Activated CD8-positive, alpha-beta memory T cell treated with anti-CD3 and anti-CD28 coated beads for 36 hours (primary cell): ENCODE data around the gene DGKD. TPM values are rescaled to one million over a fixed set of nuclear protein-coding genes. Genes with fewer than 3 reads are reported as not detected.

Experiments used
- CTCF ChIA-PET: fragments of 350-600 bp; sonication (Branson Sonifier 250); formaldehyde crosslinking; loops from one replicate; lab custom pipeline; 2021; ENCODE audit warnings: antibody characterized with exemption; lab: Charles Lee
- POLR2A ChIA-PET: fragments of 350-600 bp; sonication (Branson Sonifier 250); formaldehyde crosslinking; loops from one replicate; lab custom pipeline; 2021; ENCODE audit warnings: antibody characterized with exemption; lab: Charles Lee
- total RNA-seq, 2 experiments: library from RNA; stranded (reverse); gene quantifications; one replicate each; pipeline ENCODE4 v1.2.3, GENCODE V29; 2021

The DGKD gene
- total RNA-seq, 2 experiments from 2014 or later: 49.5 to 58.8 TPM

DNA sequence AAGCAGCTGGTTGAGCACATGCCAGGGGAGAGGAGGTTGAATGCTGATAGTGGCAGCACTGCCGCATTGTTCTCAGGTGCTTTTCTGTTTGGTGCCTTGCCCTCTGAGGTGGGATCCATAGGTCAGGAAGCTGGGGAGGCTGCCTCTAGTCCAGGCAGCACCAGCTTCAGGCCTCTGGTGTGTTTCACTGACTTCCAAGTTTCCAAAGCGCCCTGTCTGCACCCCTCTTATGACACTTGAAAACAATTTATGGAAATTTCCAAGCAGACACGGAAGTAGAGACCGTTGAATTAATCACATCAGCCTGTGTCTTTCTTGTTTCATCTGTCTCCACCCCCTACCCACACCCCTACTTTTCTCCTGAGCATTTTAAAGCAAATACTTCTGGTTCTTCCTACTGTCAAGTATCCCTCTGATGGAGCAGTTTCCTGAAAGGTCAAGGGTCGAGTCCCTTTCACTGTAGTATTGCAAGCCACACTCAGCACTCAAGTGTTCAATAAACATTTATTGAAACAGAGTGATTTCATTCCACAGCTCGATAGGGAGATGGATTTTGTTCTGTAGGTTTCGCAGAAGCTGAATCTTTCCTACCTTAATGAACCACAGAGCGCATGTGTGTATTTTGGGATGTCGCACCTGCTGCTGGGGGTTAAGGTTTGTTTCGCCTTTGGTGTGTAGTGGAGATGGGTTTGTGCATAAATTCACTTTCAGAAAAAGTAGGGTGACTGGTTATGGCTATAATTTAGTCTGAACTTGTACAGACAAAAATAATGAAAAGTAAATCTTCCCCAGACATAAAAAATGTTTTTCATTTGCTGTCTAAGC, 21.4 kb downstream of the DGKD start:
- POLR2A ChIA-PET: no interaction called here
- CTCF ChIA-PET: no interaction called here

DNA sequence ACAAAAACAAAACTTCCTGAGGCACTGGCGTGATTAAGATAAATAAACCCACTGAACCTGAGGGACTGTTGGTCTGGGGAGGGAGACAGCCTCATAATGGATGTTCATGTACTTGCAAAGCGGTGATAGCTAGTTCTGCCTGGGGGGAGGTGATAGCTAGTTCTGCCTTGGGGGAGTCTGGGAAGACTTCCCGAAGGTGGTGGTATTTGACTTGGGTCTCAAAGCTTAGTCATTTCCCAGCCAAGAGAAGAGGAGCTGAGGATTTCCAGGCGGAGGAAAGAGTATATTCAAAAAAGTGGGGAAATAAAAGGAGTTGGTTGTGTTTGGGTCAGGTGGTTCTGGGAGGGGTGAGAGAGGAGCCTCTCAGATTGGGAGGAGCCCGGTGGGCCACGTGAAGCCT, 24.7 kb downstream of the DGKD start:
- CTCF ChIA-PET: interaction anchor here (0.9 kb wide), 1 partner anchor 11 kb away, joined by 3 read pairs; no protein-coding TSS in a partner anchor
- POLR2A ChIA-PET: no interaction called here

DNA sequence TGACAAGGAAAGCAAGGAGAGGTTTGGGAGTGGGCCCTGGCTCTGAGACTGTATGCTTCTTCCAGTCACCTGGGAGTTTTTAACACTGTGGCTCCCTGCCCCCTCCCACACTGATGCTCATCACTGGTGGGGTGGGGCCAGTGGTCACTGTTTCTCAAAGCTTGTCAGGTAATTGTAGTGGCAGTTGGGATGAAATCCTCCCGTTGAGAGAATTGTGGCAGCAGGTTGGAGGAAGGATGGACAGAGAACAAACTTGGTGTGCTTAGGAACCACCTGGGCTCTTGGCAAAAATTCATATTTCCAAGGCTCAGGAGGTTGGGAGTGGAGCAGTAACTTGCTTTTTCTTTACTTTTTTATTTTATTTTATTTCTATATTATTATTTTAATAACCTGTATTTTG, 25.1 kb downstream of the DGKD start:
- ChIA-PET POLR2A (no interaction called here), CTCF (no interaction called here)

DNA sequence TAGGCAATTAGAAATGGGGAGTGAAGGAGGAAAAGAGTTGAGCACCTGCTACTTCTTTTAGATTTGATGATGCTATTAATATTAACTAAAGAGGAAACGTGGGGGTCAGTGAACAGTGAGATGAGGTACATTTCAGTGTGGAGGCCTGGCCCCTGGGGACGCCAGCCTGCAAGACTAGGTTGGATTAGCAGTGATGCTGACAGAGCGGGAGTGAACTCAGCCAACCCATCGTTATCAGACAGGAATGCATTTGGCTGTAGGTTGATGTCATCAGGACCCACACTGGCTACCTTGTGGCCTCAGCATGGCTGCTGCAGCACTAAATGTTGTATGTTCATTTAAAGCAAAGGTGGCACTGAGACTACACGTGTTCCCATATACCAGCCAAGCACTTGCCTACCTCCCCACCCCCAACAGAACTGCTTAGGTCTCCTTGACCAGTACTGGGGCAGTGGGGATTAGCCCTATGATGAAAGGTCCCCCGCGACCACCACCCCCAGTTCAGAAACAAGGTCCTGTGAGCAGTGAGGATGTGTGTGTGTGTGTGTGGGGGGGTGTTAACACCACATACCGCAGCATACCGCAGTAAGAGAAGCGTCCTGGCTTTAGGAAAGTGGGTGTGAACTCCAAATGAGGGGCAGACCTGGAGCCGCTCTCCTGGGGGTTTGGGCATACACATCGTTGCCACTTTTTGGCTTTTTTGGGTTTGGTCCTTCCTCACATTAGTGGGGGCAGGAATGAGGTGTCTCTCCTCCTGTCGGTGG, 26.0 kb downstream of the DGKD start:
- CTCF ChIA-PET: no interaction called here
- POLR2A ChIA-PET: no interaction called here

DNA sequence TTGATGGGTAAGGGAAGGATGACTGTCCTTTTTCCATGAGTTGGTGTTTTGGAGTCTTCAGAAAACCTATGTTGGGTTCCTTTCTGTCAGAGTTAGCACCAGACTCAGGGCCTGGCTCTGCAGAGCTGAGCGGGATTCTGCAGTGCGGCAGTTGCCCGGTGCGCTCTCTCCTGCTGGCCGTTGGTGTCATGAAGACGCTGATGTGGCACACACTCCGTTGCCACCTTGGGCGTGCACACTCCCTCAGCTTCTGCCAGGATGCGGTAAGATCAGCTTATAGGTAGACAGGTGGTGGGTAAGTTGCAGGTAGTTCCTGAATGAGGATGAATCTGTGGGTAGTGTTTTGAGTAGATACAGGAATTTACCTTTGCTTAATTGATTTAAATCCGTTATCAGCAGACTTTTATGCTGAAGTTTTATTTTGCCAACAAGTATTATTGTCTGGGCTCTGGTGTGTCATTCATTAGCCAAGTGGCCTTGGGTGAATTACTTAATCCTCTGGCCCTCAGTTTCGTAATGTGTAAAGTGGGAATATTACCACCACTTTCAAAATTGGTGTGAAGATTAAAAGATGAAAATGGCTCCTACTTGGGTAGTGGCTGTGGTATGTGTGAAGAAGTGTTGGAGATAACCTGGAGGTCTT, 26.8 kb downstream of the DGKD start:
- POLR2A ChIA-PET: no interaction called here
- CTCF ChIA-PET: no interaction called here

DNA sequence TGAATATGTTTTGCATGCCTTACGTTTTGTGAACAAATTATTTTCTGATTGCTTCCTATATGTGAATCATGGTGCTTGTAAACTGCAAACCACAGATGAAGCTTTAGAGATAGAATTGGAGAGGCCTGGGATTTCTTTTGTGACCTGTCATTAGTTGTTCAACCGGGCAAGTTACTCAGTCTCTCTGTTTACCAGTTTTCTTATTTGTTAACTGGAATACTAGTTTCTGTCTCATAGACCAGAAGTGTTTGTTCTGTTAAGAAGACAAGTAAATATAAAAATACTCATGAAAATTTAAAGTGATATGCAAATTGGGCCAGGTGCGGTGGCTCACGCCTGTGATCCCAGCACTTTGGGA, 27.3 kb downstream of the DGKD start:
- ChIA-PET CTCF (no interaction called here), POLR2A (no interaction called here)

DNA sequence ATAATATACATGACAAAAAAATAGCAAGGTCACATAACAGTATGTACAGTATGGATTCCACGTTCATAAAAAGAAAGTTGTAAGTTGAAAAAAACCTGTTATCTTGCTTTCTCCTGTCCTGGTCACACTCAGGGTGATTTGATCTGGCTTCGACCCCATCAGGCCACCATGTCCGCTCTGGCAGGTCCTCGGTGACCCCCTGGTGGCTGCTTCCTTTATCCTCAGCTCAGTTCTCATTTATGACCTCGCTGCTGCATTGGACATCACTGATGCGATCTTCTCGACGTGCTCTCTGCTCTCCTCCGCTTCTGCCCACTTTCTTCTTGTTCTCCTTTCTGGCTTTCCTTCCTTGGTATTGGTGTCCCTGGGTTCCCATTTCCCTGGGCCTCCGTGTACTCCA, 29.7 kb downstream of the DGKD start:
- POLR2A ChIA-PET: interaction anchor here (1.1 to 1.6 kb wide), 2 partner anchors 28 to 33 kb away, joined by 3 to 6 read pairs; no protein-coding TSS in a partner anchor
- CTCF ChIA-PET: interaction anchor here (0.9 to 2.2 kb wide), 4 partner anchors 12 to 43 kb away, joined by 3 to 7 read pairs (median 4); no protein-coding TSS in a partner anchor

DNA sequence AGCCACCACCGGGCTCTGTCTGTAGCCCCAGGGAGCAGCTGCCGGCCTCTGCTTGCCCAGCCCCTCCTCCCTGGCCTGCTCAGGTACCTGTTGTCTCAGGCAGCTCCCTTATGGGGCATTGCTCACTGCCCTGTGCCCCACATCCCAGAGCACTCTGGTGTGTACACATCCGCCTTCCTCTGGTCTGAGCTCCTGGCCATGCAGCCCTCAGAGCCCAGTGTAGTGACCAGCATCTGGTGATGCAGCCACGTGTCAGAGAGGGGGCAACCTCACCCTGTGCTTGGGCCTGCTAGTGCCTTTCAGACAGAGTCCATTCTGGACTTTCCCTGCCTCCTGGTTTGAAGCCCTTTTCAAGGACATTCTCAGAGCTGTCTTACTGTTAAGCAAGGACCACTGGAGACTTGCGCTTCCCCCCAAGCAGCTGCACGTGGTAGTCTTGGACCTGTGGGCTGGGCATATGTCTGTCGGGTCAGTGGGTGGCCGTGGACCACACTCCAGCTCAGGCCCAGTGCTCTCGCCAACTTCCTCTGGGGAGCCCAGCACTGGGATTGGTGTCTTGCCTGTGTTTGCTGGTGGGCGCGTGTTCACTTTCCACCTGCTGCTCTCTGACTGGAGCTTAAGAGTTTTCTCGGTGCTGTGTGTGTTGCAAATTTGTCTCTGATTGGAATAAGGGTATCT, 30.7 kb downstream of the DGKD start:
- CTCF ChIA-PET: interaction anchor here (0.9 to 2.2 kb wide), 6 partner anchors 20 to 58 kb away, joined by 3 to 7 read pairs (median 3); partner anchors contain the start of gene DGKD

DNA sequence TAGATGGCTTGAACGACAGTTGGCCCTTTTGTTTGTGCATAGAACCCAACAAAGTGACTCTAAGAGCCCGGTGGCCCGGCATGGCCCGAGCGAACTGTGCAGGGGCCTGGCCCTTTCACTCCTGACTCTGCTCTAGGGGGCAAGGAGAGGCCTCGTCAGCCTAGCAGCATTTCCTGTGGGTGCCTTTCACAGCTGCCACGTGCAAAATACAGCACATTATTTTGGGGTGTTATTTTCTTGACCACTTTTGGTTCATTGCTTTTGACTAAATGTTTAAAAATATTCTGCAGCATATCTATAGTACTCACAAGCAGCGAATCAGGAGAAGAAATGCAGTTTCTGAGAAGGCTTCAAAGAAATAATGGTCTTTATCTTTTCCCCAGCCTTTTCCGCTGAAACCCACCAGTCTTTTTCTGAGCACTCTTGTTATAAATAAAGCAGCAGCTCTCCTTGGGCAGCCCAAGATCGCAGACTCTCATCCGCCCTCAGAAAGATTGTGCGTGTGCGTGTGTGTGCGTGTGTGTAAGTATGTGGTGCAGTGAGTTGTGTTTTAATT, 31.3 kb downstream of the DGKD start:
- POLR2A ChIA-PET: interaction anchor here (0.7 to 1.6 kb wide), 3 partner anchors 30 to 102 kb away, joined by 3 to 6 read pairs (median 5); no protein-coding TSS in a partner anchor

More for the DNA sequence above, 30.7 kb downstream of the DGKD start:
- POLR2A ChIA-PET: interaction anchor here (0.5 to 1.6 kb wide), 3 partner anchors 29 to 86 kb away, joined by 3 to 6 read pairs (median 4); no protein-coding TSS in a partner anchor

DNA sequence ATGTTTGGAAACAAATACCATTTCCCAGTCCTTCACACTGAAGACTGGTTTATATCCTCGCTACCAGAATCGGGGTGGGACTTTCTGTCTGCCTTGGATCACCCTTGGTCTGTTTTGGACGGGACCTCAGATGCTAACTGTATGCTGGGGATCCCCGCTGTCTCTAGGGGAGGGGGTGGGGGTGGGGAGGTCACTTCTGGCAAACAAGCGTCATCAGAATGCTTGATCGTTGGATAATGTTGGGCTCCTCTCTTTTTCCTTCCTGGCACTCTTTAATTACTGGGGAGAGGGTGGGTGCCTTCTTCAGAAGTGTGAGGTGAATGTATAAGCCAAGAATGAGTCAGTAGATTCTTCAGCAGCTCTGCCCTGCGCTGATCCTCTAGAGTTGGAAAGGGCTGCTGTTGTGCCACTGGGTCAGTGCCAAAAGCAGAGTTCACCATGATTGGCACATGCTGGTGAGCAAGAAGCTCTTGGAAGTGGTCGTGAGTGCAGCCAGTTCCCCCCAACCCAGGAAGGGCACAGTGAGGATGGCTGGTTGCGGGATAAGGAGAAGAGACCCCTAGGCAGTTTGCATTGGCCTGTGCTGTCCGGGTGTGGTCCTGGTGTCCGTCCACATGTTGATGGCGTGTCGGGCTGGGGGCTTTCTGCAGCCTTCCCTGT, 32.2 kb downstream of the DGKD start:
- ChIA-PET POLR2A (no interaction called here), CTCF (interaction anchor here (1.0 to 1.7 kb wide), 2 partner anchors 31 to 33 kb away, joined by 3 read pairs; partner anchors contain the start of gene DGKD)

More for the DNA sequence above, 31.3 kb downstream of the DGKD start:
- CTCF ChIA-PET: interaction anchor here (1.2 to 2.2 kb wide), 4 partner anchors 20 to 58 kb away, joined by 3 to 7 read pairs (median 4); partner anchors contain the start of gene DGKD

DNA sequence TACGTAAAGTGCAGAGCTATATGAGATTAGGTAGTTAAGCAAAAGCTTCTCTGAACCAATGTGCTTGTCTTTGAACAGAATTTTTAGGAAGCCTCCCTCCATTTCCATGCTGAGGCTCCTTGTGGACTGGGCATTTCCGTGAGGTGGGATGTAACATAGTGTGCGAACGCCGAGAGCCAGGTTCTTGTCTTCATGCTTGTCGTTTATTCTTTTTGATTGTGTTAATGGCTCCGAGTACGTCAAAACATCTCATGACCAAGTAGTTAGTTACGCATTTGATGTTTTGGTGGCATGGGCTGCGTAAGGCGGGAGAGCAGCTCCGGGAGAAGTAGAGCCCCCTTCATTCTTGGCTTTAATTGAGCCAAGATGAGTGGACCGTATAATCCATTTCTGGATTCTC, 32.9 kb downstream of the DGKD start:
- POLR2A ChIA-PET: no interaction called here

DNA sequence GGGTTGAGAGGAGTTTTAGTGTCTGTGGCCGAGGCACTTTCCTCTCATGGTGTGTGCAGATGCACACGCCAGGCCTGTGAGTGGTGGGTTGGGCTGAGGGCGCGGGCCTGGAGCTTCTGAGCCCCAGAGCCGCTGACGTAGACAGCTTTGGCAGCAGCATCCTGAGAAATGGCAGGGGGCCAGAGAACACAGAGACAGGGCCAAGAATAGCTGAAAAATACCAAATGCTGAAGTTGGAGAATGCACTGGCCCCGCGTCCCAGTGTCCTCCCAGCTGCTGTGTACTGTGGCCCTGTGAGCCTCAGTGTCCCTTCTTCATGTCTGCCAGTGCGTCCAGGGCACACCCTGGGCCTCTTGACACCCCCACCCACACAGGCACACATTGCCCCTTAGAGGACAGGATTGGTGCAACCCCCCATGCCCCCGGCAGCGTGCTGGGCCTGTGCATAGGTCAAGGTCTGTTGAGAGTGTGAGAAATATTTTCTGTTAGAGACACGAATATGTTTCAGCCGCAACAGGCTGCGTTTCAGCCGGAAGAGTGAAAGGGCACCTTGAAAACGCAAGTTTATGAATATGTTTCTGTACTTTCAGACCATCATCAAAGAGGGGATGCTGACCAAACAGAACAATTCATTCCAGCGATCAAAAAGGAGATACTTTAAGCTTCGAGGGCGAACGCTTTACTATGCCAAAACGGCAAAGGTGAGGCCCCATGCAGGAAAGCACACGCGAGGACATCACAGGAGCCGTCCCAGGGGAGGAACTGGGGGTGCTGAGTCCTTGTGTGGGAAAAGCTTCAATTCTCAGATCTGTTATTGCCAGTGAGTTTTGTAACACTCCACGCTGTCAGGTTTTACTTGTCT, 33.6 kb downstream of the DGKD start:
- CTCF ChIA-PET: interaction anchor here (0.9 to 1.0 kb wide), 2 partner anchors 30 to 33 kb away, joined by 3 read pairs; no protein-coding TSS in a partner anchor
- POLR2A ChIA-PET: no interaction called here

More for the DNA sequence above, 32.9 kb downstream of the DGKD start:
- CTCF ChIA-PET: interaction anchor here (1.0 kb wide), 1 partner anchor 32 kb away, joined by 3 read pairs; no protein-coding TSS in a partner anchor

DNA sequence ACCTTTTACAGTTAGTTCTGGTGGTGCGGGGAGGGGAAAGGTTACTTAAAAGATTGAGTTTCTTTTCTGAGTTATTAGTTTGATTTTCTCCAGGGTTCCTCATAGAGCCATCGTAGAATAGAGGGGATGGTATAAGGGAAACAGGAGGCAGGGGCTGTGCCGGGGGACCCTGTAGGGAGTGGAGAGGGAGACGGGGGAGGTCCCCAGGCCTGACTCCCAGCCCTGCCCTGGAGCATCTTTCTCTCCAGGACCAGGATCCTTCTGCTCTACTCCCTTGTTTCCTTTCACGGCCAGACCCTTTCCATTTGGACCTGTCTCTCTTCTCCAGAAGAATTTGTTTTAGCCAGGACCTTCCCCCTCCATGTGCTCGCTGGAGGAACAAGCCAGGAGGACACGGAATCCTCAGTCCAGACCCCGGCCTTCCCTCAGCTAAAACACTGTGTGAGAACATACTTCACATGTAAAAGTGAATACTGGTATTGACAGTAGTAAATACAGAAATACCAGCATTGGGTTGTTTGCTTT, 35.4 kb downstream of the DGKD start:
- POLR2A ChIA-PET: interaction anchor here (0.7 kb wide), 1 partner anchor 12 kb away, joined by 3 read pairs; no protein-coding TSS in a partner anchor

DNA sequence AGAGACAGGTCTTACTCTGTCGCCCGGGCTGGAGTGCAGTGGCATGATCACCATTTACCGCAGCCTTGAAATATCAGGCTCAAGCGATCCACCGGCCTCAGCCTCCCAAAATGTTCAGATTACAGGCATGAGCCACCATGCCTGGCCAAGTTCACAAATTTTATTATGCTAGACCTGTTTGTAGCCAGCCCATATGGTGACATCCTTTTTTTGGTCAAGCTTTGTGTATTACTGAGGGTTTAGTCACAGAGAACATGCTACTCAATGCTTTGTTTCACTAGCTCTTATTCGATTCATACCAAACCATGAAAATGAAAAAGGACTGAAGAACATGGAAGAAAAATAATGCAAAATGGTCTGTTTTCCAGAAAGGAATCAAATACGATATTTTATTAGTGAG, 41.4 kb downstream of the DGKD start:
- POLR2A ChIA-PET: interaction anchor here (0.7 kb wide), 1 partner anchor 20 kb away, joined by 7 read pairs; no protein-coding TSS in a partner anchor
- CTCF ChIA-PET: no interaction called here

More for the DNA sequence above, 35.4 kb downstream of the DGKD start:
- CTCF ChIA-PET: interaction anchor here (1.0 kb wide), 1 partner anchor 11 kb away, joined by 3 read pairs; no protein-coding TSS in a partner anchor

DNA sequence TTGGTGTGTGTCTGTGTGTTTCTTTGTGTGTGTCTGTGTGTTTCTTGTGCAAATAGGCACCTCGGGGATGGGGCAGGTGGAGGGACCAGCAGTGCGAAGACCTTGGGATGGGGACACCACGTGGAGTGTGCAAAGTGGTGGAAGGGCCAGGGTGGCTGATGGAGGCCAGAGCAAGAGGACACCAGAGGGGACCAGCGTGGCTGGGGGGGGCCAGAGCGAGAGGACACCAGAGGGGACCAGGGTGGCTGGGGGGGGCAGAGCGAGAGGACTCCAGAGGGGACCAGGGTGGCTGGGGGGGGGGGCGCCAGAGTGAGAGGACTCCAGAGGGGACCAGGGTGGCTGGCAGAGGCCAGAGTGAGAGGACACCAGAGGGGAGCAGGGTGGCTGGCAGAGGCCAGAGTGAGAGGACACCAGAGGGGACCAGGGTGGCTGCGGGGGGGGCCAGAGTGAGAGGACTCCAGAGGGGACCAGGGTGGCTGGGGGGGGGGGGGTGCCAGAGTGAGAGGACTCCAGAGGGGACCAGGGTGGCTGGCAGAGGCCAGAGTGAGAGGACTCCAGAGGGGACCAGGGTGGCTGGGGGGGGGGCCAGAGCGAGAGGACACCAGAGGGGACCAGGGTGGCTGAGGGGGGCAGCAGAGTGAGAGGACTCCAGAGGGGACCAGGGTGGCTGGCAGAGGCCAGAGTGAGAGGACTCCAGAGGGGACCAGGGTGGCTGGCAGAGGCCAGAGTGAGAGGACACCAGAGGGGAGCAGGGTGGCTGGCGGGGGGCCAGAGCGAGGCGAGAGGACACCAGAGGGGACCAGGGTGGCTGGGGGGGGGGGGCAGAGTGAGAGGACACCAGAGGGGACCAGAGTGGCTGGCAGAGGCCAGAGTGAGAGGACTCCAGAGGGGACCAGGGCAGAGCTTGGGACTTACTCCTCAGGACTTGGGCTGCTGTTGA, 42.7 kb downstream of the DGKD start:
- POLR2A ChIA-PET: interaction anchor here (0.6 kb wide), 1 partner anchor 666 kb away, joined by 3 read pairs; no protein-coding TSS in a partner anchor
- CTCF ChIA-PET: interaction anchor here (0.7 to 1.0 kb wide), 2 partner anchors 14 to 47 kb away, joined by 3 read pairs; no protein-coding TSS in a partner anchor
